HG02610 (cell line): ENCODE data around the gene CRELD2.

Experiments
- ATAC-seq: cut with Tn5 transposase; IDR thresholded peaks from one replicate; pipeline ENCODE4 v1.9.1; 2021; ENCODE audit warnings: mild to moderate bottlenecking, moderate library complexity; ENCODE audit not compliant: unreplicated experiment

The CRELD2 gene

DNA sequence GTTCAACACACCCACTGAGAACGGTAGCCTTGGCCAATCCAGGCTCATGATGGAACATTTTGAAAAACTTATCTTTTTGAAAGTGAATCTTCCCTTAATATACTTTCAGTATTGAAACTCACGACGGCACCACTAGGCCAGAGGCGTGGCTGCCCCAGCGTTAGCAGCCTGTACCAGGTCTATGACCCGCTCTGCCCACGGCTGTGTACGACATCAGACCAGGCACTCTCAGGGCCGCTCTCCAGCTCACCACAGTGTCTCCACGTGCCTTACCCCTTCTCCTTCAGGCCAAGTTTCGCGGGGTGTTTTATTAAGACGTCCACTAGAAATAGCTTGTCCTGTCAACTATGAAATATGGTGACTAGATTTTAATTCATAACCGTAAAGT, 31.4 kb upstream of the CRELD2 start:
- ATAC-seq = no peak

- no peak for ATAC-seq
Measured at GRCh38 chr22:49887702-49888101, 30.7 kb upstream of the CRELD2 start.

- no peak for ATAC-seq
Measured at GRCh38 chr22:49889071-49889470, 29.4 kb upstream of the CRELD2 start.

- no peak for ATAC-seq
Measured at GRCh38 chr22:49892226-49892899, 26.1 kb upstream of the CRELD2 start.

- ATAC-seq = no peak
Measured at GRCh38 chr22:49893025-49893424, 25.4 kb upstream of the CRELD2 start.

- no peak for ATAC-seq
Measured at GRCh38 chr22:49894322-49895054, 23.9 kb upstream of the CRELD2 start.

DNA sequence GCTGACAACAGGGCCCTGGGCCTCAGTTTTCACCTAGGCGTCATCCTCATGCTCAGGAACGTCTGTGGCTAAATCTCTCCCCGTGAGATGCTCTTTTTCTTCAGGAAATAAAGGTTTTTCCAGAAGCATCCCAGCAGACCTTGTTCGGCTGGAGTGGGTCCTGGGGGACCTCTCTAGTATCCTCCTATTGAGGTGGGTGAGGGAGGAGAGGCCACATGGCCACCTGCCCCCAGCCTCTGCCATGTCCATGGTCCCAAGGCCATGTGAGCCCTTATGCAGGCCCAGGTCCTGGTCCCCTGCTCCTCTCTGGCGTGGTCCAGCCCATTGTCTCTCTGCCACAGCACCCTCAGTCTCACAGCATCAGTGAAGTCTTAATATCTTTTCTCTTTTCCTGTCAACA, 22.2 kb upstream of the CRELD2 start:
- no peak for ATAC-seq

- no peak for ATAC-seq
Measured at GRCh38 chr22:49897015-49897684, 21.3 kb upstream of the CRELD2 start.

DNA sequence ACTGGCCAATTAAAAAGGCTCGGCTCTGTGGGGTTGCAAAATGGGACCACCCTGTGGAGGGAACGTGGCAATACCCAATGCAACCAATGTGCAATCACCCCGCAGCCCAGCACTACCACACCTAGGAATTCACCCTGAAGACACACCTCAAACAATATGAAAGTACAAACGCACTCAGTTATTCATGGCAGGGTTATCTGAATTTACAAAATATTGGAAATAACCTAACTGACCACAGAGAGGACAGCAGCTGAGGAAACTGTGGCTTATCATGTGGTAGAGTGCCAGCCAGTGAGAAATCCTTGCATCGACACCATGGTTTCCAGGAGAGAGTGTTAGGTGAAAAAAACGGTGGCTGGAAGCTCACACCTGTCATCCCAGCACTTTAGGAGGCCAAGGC, 18.9 kb upstream of the CRELD2 start:
- no peak for ATAC-seq

- ATAC-seq = no peak
Measured at GRCh38 chr22:49900441-49901230, 17.8 kb upstream of the CRELD2 start.

- no peak for ATAC-seq
Measured at GRCh38 chr22:49901457-49901856, 17.0 kb upstream of the CRELD2 start.

- no peak for ATAC-seq
Measured at GRCh38 chr22:49903322-49904039, 15.0 kb upstream of the CRELD2 start.

- no peak for ATAC-seq
Measured at GRCh38 chr22:49904040-49904369, 14.4 kb upstream of the CRELD2 start.

DNA sequence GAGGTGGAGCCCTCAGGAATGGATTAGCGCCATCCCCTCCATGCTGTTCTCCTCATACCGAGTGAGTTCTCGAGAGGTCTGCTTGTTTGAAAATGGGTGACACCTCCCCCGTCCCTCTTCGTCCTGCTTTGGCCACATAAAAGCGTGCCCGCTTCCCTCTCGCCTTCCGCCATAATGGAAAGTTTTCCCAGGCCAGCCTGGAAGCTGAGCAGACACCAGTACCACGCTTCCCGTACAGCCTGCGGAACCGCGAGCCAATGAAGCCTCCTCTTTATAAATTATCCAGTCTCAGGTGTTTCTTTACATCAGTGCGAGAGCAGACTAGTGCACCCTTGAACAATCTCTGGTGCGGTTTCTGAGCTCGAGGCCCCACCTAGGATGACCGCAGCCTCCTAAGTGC, 13.0 kb upstream of the CRELD2 start:
- no peak for ATAC-seq

DNA sequence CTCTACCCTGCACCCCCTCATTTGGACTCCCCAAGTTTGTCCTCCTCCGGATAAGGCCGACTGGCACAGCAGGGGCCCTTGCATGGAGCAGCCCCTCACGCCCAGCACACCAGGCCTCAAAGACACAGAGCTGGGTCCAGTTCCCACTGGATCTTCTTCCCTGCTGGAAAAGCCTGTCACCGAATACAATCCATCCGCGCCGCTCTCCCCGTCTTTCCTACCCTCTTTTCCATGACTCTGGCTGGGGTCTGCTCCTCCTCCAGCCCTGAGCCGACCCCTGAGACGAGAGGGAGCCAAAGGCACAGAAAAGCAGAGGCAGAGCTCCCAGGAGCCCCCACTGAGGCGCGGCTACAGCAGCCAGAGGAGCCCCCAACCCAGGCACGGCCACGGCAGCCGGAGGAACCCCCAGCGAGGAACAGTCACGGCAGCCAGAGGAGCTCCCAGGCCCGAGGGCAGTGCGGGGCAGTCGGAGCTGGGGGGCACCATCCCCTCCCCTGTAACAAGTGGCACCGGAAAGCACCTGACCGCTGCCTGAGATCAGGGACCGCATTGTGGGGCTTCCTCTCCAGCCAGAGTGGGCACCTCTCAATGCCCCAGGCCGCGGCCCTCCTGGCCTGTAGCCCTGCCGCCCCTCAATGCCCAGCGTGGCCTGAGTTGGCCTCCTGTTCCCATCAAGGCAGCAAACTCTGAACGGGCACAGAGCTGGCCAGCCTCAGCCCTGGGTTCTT, 12.2 kb upstream of the CRELD2 start:
- ATAC-seq = no peak

- no peak for ATAC-seq
Measured at GRCh38 chr22:49906799-49907290, 11.6 kb upstream of the CRELD2 start.

GRCh38 chr22:49907807-49908206, 10.6 kb upstream of the CRELD2 start:
- no peak for ATAC-seq

- ATAC-seq = no peak
Measured at GRCh38 chr22:49909476-49910205, 8.8 kb upstream of the CRELD2 start.
